HG03575 (cell line): ENCODE measurements around the gene ACSF3.

Experiments used
- ATAC-seq: cut with Tn5 transposase; IDR thresholded peaks from one replicate; pipeline ENCODE4 v1.9.1; 2021; ENCODE audit not compliant: unreplicated experiment, insufficient number of reproducible peaks, low FRiP score; ENCODE audit errors: extremely low read depth

The ACSF3 gene

GRCh38 chr16:89201439-89202377, 108.1 kb downstream of the ACSF3 start:
- no peak for ATAC-seq

- ATAC-seq = no peak
These were observed 109.0 kb downstream of the ACSF3 start for GRCh38 chr16:89202422-89203215.
